Natural killer cell (primary cell): ENCODE results near the gene PRG3. TPM values are rescaled to one million over a fixed set of nuclear protein-coding genes. Genes with fewer than 3 reads are reported as not detected.

Experiments
- ATAC-seq, 3 donors: fragments of 150-1000 bp in 2 of 3; fragments of 200-7000 bp in 1 of 3; cut with Tn5 transposase; 1 replicate in 1 of 3; 2 replicates in 2 of 3; pipeline ENCODE4 v1.10.0; 2021; ENCODE audit warnings: mild to moderate bottlenecking in 2 of 3, moderate library complexity in 2 of 3
- DNase-seq, 2 donors: peaks; one replicate each; pipeline versions ENCODE4 v3.0.0 to v3.0.0-alpha.2; 2013 to 2021; ENCODE audit warnings: mixed read lengths in 1 of 2
- H3K27ac ChIP-seq: one replicate; pipeline ENCODE4 v1.5.1; 2013; ENCODE audit warnings: mild to moderate bottlenecking, low read length
- H3K27me3 ChIP-seq: one replicate; pipeline ENCODE4 v1.6.1; 2013; ENCODE audit warnings: low read length; ENCODE audit not compliant: control insufficient read depth, insufficient read depth
- H3K36me3 ChIP-seq: one replicate; pipeline ENCODE4 v1.6.1; 2013; ENCODE audit warnings: low read length; ENCODE audit not compliant: control insufficient read depth, insufficient read depth
- H3K4me1 ChIP-seq: one replicate; pipeline ENCODE4 v1.6.1; 2013; ENCODE audit warnings: low read length; ENCODE audit not compliant: control insufficient read depth, insufficient read depth
- H3K4me3 ChIP-seq: one replicate; pipeline ENCODE4 v1.5.1; 2013; ENCODE audit warnings: low read length
- H3K9me3 ChIP-seq: one replicate; pipeline ENCODE4 v1.6.1; 2013; ENCODE audit warnings: low read length; ENCODE audit not compliant: control insufficient read depth, insufficient read depth
- H3K27ac Mint-ChIP-seq, 2 donors: one replicate each; pipeline ENCODE4 v1.8.0; 2022; ENCODE audit warnings: mild to moderate bottlenecking in 2 of 2, mixed read lengths in 2 of 2, moderate library complexity in 1 of 2
- H3K27me3 Mint-ChIP-seq, 2 donors: one replicate each; pipeline ENCODE4 v1.8.0; 2022; ENCODE audit warnings: low read depth in 2 of 2, mixed read lengths in 2 of 2
- H3K36me3 Mint-ChIP-seq: one replicate; pipeline ENCODE4 v1.8.0; 2022; ENCODE audit warnings: mixed read lengths
- H3K4me1 Mint-ChIP-seq, 2 donors: one replicate each; pipeline ENCODE4 v1.8.0; 2022; ENCODE audit warnings: mixed read lengths in 2 of 2
- H3K4me3 Mint-ChIP-seq: one replicate; pipeline ENCODE4 v1.8.0; 2022; ENCODE audit warnings: mild to moderate bottlenecking, moderate library complexity, mixed read lengths
- H3K9me3 Mint-ChIP-seq, 2 donors: one replicate each; pipeline ENCODE4 v1.8.0; 2022; ENCODE audit warnings: mixed read lengths in 2 of 2
- CTCF ChIP-seq: fragments of 200-600 bp; IDR thresholded peaks from one replicate; pipeline ENCODE4 v1.8.0; 2022; ENCODE audit warnings: antibody characterized with exemption
- WGBS: methylation state at CpG from one replicate; pipeline ENCODE4 v1.1.7; 2013; ENCODE audit warnings: missing lambda C conversion rate; ENCODE audit not compliant: insufficient coverage; 5-methylcytosine and 5-hydroxymethylcytosine counted together
- intact Hi-C: fragments of 100-400 bp; cut with micrococcal nuclease; formaldehyde crosslinking; loops from one replicate; pipeline ENCODE4 v1.14.2; 2022
- total RNA-seq, 4 donors: library from RNA; stranded (reverse); fragments of 120-200 nt in 1 of 4; gene quantifications; one replicate each; pipeline versions ENCODE4 v1.2.3 to v1.2.4, GENCODE V29; 2013 to 2022

PRG3 gene
- total RNA-seq, 3 donors from 2014 or later (not counting 1 experiment from before 2014, with no cell fraction given) = not detected

GRCh38 chr11:57368106-57368844 lies 12.7 kb downstream of the PRG3 start:
- H3K27ac ChIP-seq = no peak overlapping the region
- H3K4me3 Mint-ChIP-seq = no peak overlapping the region
- H3K27ac Mint-ChIP-seq = no peak overlapping the region
- no peaks in the 10 kb centered on the region for H3K4me1 ChIP-seq
- H3K4me3 ChIP-seq = no peak overlapping the region
- H3K27me3 ChIP-seq = no peaks in the 10 kb centered on the region
- DNase-seq (no peak), ATAC-seq (no peak)
- H3K36me3 Mint-ChIP-seq = no peaks in the 10 kb centered on the region
- WGBS = 63% methylated on average over 18 of the region's 19 CpGs
- no peaks in the 10 kb centered on the region for H3K9me3 Mint-ChIP-seq
- H3K27me3 Mint-ChIP-seq = peaks cover 0 to 6% of the 10 kb centered on the region in 2 donors
- no peak for TF ChIP-seq CTCF
- no peaks in the 10 kb centered on the region for H3K4me1 Mint-ChIP-seq
- no peaks in the 10 kb centered on the region for H3K36me3 ChIP-seq
- no peaks in the 10 kb centered on the region for H3K9me3 ChIP-seq
- intact Hi-C loops = no loop called here

GRCh38 chr11:57364851-57365660 lies 15.9 kb downstream of the PRG3 start:
- no peaks in the 10 kb centered on the region for H3K4me1 Mint-ChIP-seq
- Histone ChIP-seq H3K4me3 (no peak overlapping the region), H3K36me3 (no peaks in the 10 kb centered on the region), H3K4me1 (no peaks in the 10 kb centered on the region), H3K27me3 (no peaks in the 10 kb centered on the region), H3K9me3 (no peaks in the 10 kb centered on the region), H3K27ac (no peak overlapping the region)
- ATAC-seq (no peak), DNase-seq (no peak)
- intact Hi-C loops = no loop called here
- H3K9me3 Mint-ChIP-seq = no peaks in the 10 kb centered on the region
- WGBS = 88% methylated on average over 9 of the region's 9 CpGs
- no peak overlapping the region for H3K27ac Mint-ChIP-seq
- H3K36me3 Mint-ChIP-seq = no peaks in the 10 kb centered on the region
- H3K4me3 Mint-ChIP-seq = no peak overlapping the region
- no peak for TF ChIP-seq CTCF
- H3K27me3 Mint-ChIP-seq = peaks cover 0 to 6% of the 10 kb centered on the region in 2 donors

- H3K27me3 Mint-ChIP-seq = peaks cover 0 to 6% of the 10 kb centered on the region in 2 donors
- intact Hi-C loops = no loop called here
- Histone ChIP-seq H3K36me3 (no peaks in the 10 kb centered on the region), H3K27me3 (no peaks in the 10 kb centered on the region), H3K4me3 (no peak overlapping the region), H3K9me3 (no peaks in the 10 kb centered on the region), H3K27ac (no peak overlapping the region), H3K4me1 (no peaks in the 10 kb centered on the region)
- TF ChIP-seq CTCF = no peak
- DNase-seq (no peak), ATAC-seq (no peak)
- H3K4me3 Mint-ChIP-seq = no peak overlapping the region
- H3K27ac Mint-ChIP-seq = no peak overlapping the region
- H3K4me1 Mint-ChIP-seq = no peaks in the 10 kb centered on the region
- no peaks in the 10 kb centered on the region for H3K9me3 Mint-ChIP-seq
- H3K36me3 Mint-ChIP-seq = no peaks in the 10 kb centered on the region
- 80% methylated on average over 6 of the region's 7 CpGs for WGBS
Measured at GRCh38 chr11:57363131-57364080, 17.5 kb downstream of the PRG3 start.
